Activated CD8-positive, alpha-beta memory T cell treated with anti-CD3 and anti-CD28 coated beads, Interleukin-2, amount 50 U/mL, for 24 hours (primary cell): ENCODE data around the gene DPH7.
"Not testable (repeated sequence)": the region's sequence is repeated elsewhere in the genome, so short reads cannot be mapped to it uniquely, and the experiment has no call there.

Experiments
- DNase-seq: peaks from one replicate; pipeline ENCODE4 v3.0.0-alpha.2; 2020; ENCODE audit errors: extremely low read depth

DPH7 gene

GRCh38 chr9:137547687-137548543, 30.8 kb downstream of the DPH7 start:
- no peak for DNase-seq

- no peak for DNase-seq
Observed at GRCh38 chr9:137545123-137545522, 33.6 kb downstream of the DPH7 start.

GRCh38 chr9:137544176-137544760, 34.5 kb downstream of the DPH7 start:
- DNase-seq = no peak

- DNase-seq = no peak
Observed at GRCh38 chr9:137543237-137543963, 35.3 kb downstream of the DPH7 start.

GRCh38 chr9:137542486-137542885, 36.2 kb downstream of the DPH7 start:
- no peak for DNase-seq

GRCh38 chr9:137540536-137540935, 38.2 kb downstream of the DPH7 start:
- no peak for DNase-seq

- DNase-seq = no peak
Observed at GRCh38 chr9:137538058-137538457, 40.7 kb downstream of the DPH7 start.

GRCh38 chr9:137536594-137537131, 42.1 kb downstream of the DPH7 start:
- DNase-seq = not testable (repeated sequence)

GRCh38 chr9:137535120-137535428, 43.7 kb downstream of the DPH7 start:
- DNase-seq = no peak

GRCh38 chr9:137534256-137535119, 44.2 kb downstream of the DPH7 start:
- DNase-seq = no peak

GRCh38 chr9:137532891-137533468, 45.7 kb downstream of the DPH7 start:
- not testable (repeated sequence) for DNase-seq

- no peak for DNase-seq
Observed at GRCh38 chr9:137531099-137531765, 47.5 kb downstream of the DPH7 start.

GRCh38 chr9:137530331-137530730, 48.4 kb downstream of the DPH7 start:
- DNase-seq = no peak

GRCh38 chr9:137524981-137525317, 53.8 kb downstream of the DPH7 start:
- DNase-seq = no peak

- no peak for DNase-seq
Observed at GRCh38 chr9:137524161-137524980, 54.4 kb downstream of the DPH7 start.

GRCh38 chr9:137522746-137523455, 55.8 kb downstream of the DPH7 start:
- DNase-seq = no peak

GRCh38 chr9:137521405-137521985, 57.2 kb downstream of the DPH7 start:
- DNase-seq = no peak

- no peak for DNase-seq
Observed at GRCh38 chr9:137520614-137521404, 57.9 kb downstream of the DPH7 start.
